ENCODE results near the gene MZF1. TPM values are rescaled to one million over a fixed set of nuclear protein-coding genes. Genes with fewer than 3 reads are reported as not detected.

Gene MZF1
- total and polyA plus RNA-seq, 9 of the 15 experiments (the other 6 are each of a cell fraction or from before 2014, with no cell fraction given) = 0.31 to 29.3 (median 11.5) TPM

- no peak for TF ChIP-seq ZNF407 (IDR thresholded peaks at IDR 0.05; ENCODE audit: low read depth)
- TF ChIP-seq HDAC6 (IDR thresholded peaks at IDR 0.05; ENCODE audit: low read depth, low read length) = no peak
- no peak for TF ChIP-seq BRCA1 (IDR thresholded peaks at IDR 0.05)
- TF ChIP-seq BRCA1 (CRISPR knock-in tag; IDR thresholded peaks at IDR 0.05) = no peak
- TF ChIP-seq SIN3A (IDR thresholded peaks at IDR 0.05; ENCODE audit: borderline replicate concordance in 2 of 2, control insufficient read depth in 1 of 2, low read depth in 2 of 2, low read length in 2 of 2) = peak in 1 of 2 experiments; percentile 45; a peak in 1 of 4 replicates
- TF ChIP-seq PTRF (tag; IDR thresholded peaks at IDR 0.05) = no peak
- TF ChIP-seq NFE2 (IDR thresholded peaks at IDR 0.05; ENCODE audit: low read depth) = peak; percentile 48; the same call in 1 of the 2 replicates
- no peak for TF ChIP-seq BMI1 (IDR thresholded peaks at IDR 0.05; ENCODE audit: low read length)
- TF ChIP-seq ZBTB34 (CRISPR knock-in tag; IDR thresholded peaks at IDR 0.05) = no peak
- no peak for TF ChIP-seq THRAP3 (IDR thresholded peaks at IDR 0.05; ENCODE audit: borderline replicate concordance)
- TF ChIP-seq ZSCAN29 (IDR thresholded peaks at IDR 0.05) = no peak
- no peak for TF ChIP-seq KLF10 (CRISPR knock-in tag; IDR thresholded peaks at IDR 0.05)
- no peak for TF ChIP-seq RBM34 (IDR thresholded peaks at IDR 0.05; ENCODE audit: borderline replicate concordance, insufficient read depth, low read length)
- TF ChIP-seq ARHGAP35 (IDR thresholded peaks at IDR 0.05; ENCODE audit: partially characterized antibody) = no peak
- no peak; the same call in 1 of the 2 replicates for TF ChIP-seq KLF6 (CRISPR knock-in tag; IDR thresholded peaks at IDR 0.05; ENCODE audit: borderline replicate concordance)
- TF ChIP-seq ELK1 (CRISPR knock-in tag; IDR thresholded peaks at IDR 0.05) = no peak
- no peak for TF ChIP-seq HDAC1 (IDR thresholded peaks at IDR 0.05)
Observed at GRCh38 chr19:58581227-58582141, 8.3 kb upstream of the MZF1 start (continued).

Measured in K562 (cell line).